SU-DHL-6 (cell line): ENCODE measurements around the gene ITGB1.

Source experiments
- EZH2phosphoT487 ChIP-seq: fragments of 200-600 bp; sonication (generic), shearing (Covaris generic); conservative IDR thresholded peaks from 2 replicates; pipeline ENCODE4 v1.6.1; 2018; ENCODE audit warnings: mild to moderate bottlenecking, antibody characterized with exemption, low read length, moderate library complexity, mixed read lengths
- TF ChIP-seq, protein P1 (sequence below): fragments of 200-600 bp; sonication (generic); IDR thresholded peaks from one replicate; pipeline ENCODE4 v1.5.1; 2017; ENCODE audit warnings: antibody characterized with exemption, mild to moderate bottlenecking, low read length, moderate library complexity; ENCODE audit not compliant: insufficient read depth, poor library complexity, severe bottlenecking

- TF ChIP-seq, protein P1, sequence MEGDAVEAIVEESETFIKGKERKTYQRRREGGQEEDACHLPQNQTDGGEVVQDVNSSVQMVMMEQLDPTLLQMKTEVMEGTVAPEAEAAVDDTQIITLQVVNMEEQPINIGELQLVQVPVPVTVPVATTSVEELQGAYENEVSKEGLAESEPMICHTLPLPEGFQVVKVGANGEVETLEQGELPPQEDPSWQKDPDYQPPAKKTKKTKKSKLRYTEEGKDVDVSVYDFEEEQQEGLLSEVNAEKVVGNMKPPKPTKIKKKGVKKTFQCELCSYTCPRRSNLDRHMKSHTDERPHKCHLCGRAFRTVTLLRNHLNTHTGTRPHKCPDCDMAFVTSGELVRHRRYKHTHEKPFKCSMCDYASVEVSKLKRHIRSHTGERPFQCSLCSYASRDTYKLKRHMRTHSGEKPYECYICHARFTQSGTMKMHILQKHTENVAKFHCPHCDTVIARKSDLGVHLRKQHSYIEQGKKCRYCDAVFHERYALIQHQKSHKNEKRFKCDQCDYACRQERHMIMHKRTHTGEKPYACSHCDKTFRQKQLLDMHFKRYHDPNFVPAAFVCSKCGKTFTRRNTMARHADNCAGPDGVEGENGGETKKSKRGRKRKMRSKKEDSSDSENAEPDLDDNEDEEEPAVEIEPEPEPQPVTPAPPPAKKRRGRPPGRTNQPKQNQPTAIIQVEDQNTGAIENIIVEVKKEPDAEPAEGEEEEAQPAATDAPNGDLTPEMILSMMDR: no peak
- no peak for TF ChIP-seq EZH2phosphoT487
These were observed 14.6 kb downstream of the ITGB1 start for GRCh38 chr10:32943395-32943794.
